IMR-90 (cell line): ENCODE measurements around the gene CRYZL1. TPM values are rescaled to one million over a fixed set of nuclear protein-coding genes. Genes with fewer than 3 reads are reported as not detected.

ENCODE experiments used
- ATAC-seq: fragments of 200-7000 bp; cut with Tn5 transposase; 2 replicates; pipeline ENCODE4 v1.9.1; 2020; ENCODE audit warnings: low read depth, mild to moderate bottlenecking, moderate library complexity
- BruUV-seq: library from RNA; stranded (reverse); fragments of 400-500 nt; replicated peaks from 2 replicates; lab custom pipeline; 2021; lab: Mats Ljungman, UMichigan
- CTCF ChIA-PET: fragments of 300-600 bp; formaldehyde crosslinking; extraction: SDS; loops from one replicate; lab custom pipeline; 2021; ENCODE audit warnings: antibody characterized with exemption; lab: Yijun Ruan, JAX
- POLR2A ChIA-PET: fragments of 300-600 bp; sonication (Branson Sonifier 250); formaldehyde crosslinking; loops from one replicate; lab custom pipeline; 2022; ENCODE audit warnings: antibody characterized with exemption; ENCODE audit not compliant: unreplicated experiment; lab: Charles Lee
- DNase-seq: peaks from one replicate; pipeline ENCODE4 v3.0.0; 2013
- H2AFZ ChIP-seq: replicated peaks from 2 replicates; pipeline ENCODE3; 2013; ENCODE audit warnings: low read length, mild to moderate bottlenecking; ENCODE audit not compliant: poor library complexity
- H2AK5ac ChIP-seq: 2 replicates; pipeline ENCODE4 v1.6.1; 2013; ENCODE audit warnings: low read depth, low read length, inconsistent platforms
- H2AK9ac ChIP-seq: replicated peaks from 2 replicates; pipeline ENCODE3; 2013; ENCODE audit warnings: mild to moderate bottlenecking, low read depth, low read length, moderate library complexity; ENCODE audit not compliant: poor library complexity
- H2BK120ac ChIP-seq: 2 replicates; pipeline ENCODE4 v1.6.1; 2013; ENCODE audit warnings: low read depth, low read length, inconsistent platforms
- H2BK15ac ChIP-seq: 3 replicates; pipeline ENCODE4 v1.6.1; 2013; ENCODE audit warnings: low read depth, low read length, inconsistent platforms
- H2BK20ac ChIP-seq: 2 replicates; pipeline ENCODE4 v1.6.1; 2013; ENCODE audit warnings: low read depth, mild to moderate bottlenecking, inconsistent platforms, low read length, moderate library complexity
- H2BK5ac ChIP-seq: 2 replicates; pipeline ENCODE4 v1.6.1; 2013; ENCODE audit warnings: mild to moderate bottlenecking, low read depth, low read length, inconsistent platforms; ENCODE audit not compliant: poor library complexity, severe bottlenecking
- H3K14ac ChIP-seq: replicated peaks from 2 replicates; pipeline ENCODE4 v1.6.1; 2013; ENCODE audit warnings: low read depth, low read length, inconsistent platforms
- H3K18ac ChIP-seq: 2 replicates; pipeline ENCODE4 v1.6.1; 2013; ENCODE audit warnings: low read depth, low read length, control low read depth
- H3K23ac ChIP-seq: 2 replicates; pipeline ENCODE4 v1.6.1; 2013; ENCODE audit warnings: low read depth, low read length, inconsistent platforms
- H3K27ac ChIP-seq: 2 replicates; pipeline ENCODE4 v1.5.1; 2013; ENCODE audit warnings: mild to moderate bottlenecking, control low read depth, low read length; ENCODE audit not compliant: insufficient read depth
- H3K27me3 ChIP-seq: 2 replicates; pipeline ENCODE4 v1.6.1; 2013; ENCODE audit warnings: low read length; ENCODE audit not compliant: control insufficient read depth, insufficient read depth
- H3K36me3 ChIP-seq: 2 replicates; pipeline ENCODE4 v1.6.1; 2013; ENCODE audit warnings: low read length, mixed read lengths; ENCODE audit not compliant: control insufficient read depth, insufficient read depth
- H3K4ac ChIP-seq: 2 replicates; pipeline ENCODE4 v1.6.1; 2013; ENCODE audit warnings: low read depth, low read length, inconsistent platforms
- H3K4me1 ChIP-seq: 2 replicates; pipeline ENCODE4 v1.6.1; 2013; ENCODE audit warnings: low read length, mixed read lengths; ENCODE audit not compliant: control insufficient read depth, insufficient read depth
- H3K4me2 ChIP-seq: 2 replicates; pipeline ENCODE4 v1.6.1; 2013; ENCODE audit warnings: low read depth, mild to moderate bottlenecking, control low read depth, low read length, moderate library complexity
- H3K4me3 ChIP-seq: 2 replicates; pipeline ENCODE4 v1.5.1; 2013; ENCODE audit warnings: low read depth, mild to moderate bottlenecking, control low read depth, low read length, moderate library complexity; ENCODE audit not compliant: insufficient read depth
- H3K56ac ChIP-seq: 2 replicates; pipeline ENCODE4 v1.6.1; 2013; ENCODE audit warnings: low read length, inconsistent platforms; ENCODE audit not compliant: insufficient read depth; ENCODE audit errors: extremely low read depth
- H3K79me1 ChIP-seq, 2 experiments: 2 replicates each; pipeline ENCODE4 v1.6.1; 2013; ENCODE audit warnings: low read length in 2 of 2, inconsistent platforms in 1 of 2, low read depth in 1 of 2
- H3K9ac ChIP-seq: 2 replicates; pipeline ENCODE4 v1.6.1; 2013; ENCODE audit warnings: low read depth, low read length, control low read depth
- H3K9me1 ChIP-seq: 2 replicates; pipeline ENCODE4 v1.6.1; 2013; ENCODE audit warnings: low read length, inconsistent platforms; ENCODE audit not compliant: insufficient read depth
- H3K9me3 ChIP-seq: 2 replicates; pipeline ENCODE4 v1.6.1; 2013; ENCODE audit warnings: low read length; ENCODE audit not compliant: control insufficient read depth, insufficient read depth
- H4K20me1 ChIP-seq: 2 replicates; pipeline ENCODE4 v1.6.1; 2013; ENCODE audit warnings: low read length, inconsistent platforms; ENCODE audit not compliant: insufficient read depth
- H4K5ac ChIP-seq: 2 replicates; pipeline ENCODE4 v1.6.1; 2013; ENCODE audit warnings: mild to moderate bottlenecking, low read depth, low read length, control low read depth
- H4K8ac ChIP-seq, 2 experiments: 2 replicates each; pipeline ENCODE4 v1.6.1; 2013; ENCODE audit warnings: low read depth in 2 of 2, low read length in 2 of 2, control low read depth in 1 of 2, inconsistent platforms in 1 of 2
- H4K91ac ChIP-seq: 2 replicates; pipeline ENCODE4 v1.6.1; 2013; ENCODE audit warnings: low read depth, low read length, inconsistent platforms; ENCODE audit not compliant: insufficient read depth
- CEBPB ChIP-seq: IDR thresholded peaks from 2 replicates; pipeline ENCODE4 v1.6.1; 2012; ENCODE audit warnings: low read depth, low read length, improper control_type of control experiment
- RCOR1 ChIP-seq: IDR thresholded peaks from 2 replicates; pipeline ENCODE4 v1.6.1; 2012; ENCODE audit warnings: mild to moderate bottlenecking, low read length, improper control_type of control experiment; ENCODE audit not compliant: insufficient replicate concordance
- WGBS, 2 experiments: methylation state at CpG; one replicate each; pipeline versions ENCODE4 v1.1.5 to v1.1.7; 2013; ENCODE audit warnings: missing lambda C conversion rate in 2 of 2; ENCODE audit not compliant: insufficient read length in 1 of 2; ENCODE audit errors: extremely low coverage in 2 of 2; 5-methylcytosine and 5-hydroxymethylcytosine counted together
- dilution Hi-C: fragments of 300-500 bp; cut with HindIII; formaldehyde crosslinking; loops from one replicate; pipeline ENCODE4 v1.14.3; 2018; ENCODE audit warnings: low sequenced_read_pairs; ENCODE audit not compliant: unreplicated experiment
- in situ Hi-C: fragments of 300-500 bp; cut with MboI; formaldehyde crosslinking; loops from 3 replicates; pipeline ENCODE4 v1.14.3; 2019; ENCODE audit warnings: low sequenced_read_pairs, inconsistent platforms, mixed read lengths
- intact Hi-C: fragments of 100-400 bp; cut with micrococcal nuclease; formaldehyde crosslinking; loops from 2 replicates; pipeline ENCODE4 v1.10.0; 2022
- polyA plus RNA-seq, 3 experiments: library from polyadenylated mRNA; depleted of rRNA; stranded (reverse); fragments of >200 nt; gene quantifications; 2 replicates each; pipeline ENCODE4 v1.2.3, GENCODE V29; 2012; ENCODE audit warnings: low replicate concordance in 1 of 3
- total RNA-seq: library from RNA; depleted of rRNA; stranded (reverse); fragments of >200 nt; gene quantifications from 2 replicates; pipeline ENCODE4 v1.2.3, GENCODE V29; 2012

The CRYZL1 gene
- total and polyA plus RNA-seq, 2 of the 4 experiments (the other 2 are of a cell fraction): 19.9 to 28.5 TPM

DNA sequence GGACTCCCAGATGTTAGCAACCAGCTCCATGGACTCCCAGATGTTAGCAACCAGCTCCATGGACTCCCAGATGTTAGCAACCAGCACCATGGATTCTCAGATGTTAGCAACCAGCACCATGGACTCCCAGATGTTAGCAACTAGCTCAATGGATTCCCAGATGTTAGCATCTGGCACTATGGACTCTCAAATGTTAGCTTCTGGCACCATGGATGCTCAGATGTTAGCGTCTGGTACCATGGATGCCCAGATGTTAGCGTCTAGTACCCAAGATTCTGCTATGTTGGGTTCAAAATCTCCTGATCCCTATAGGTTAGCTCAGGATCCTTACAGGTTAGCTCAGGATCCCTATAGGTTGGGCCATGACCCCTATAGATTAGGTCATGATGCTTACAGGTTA is 89.9 kb downstream of the CRYZL1 start:
- Histone ChIP-seq H3K56ac (no peak overlapping the region), H3K4me1 (no peaks in the 10 kb centered on the region), H3K4me3 (no peak overlapping the region), H3K18ac (no peak overlapping the region), H3K27ac (no peak overlapping the region), H4K8ac (no peak overlapping the region), H3K14ac (no peak overlapping the region), H2BK120ac (no peak overlapping the region), H3K23ac (no peak overlapping the region), H3K27me3 (no peaks in the 10 kb centered on the region), H2BK5ac (no peak overlapping the region), H3K9ac (no peak overlapping the region), H2AK5ac (no peak overlapping the region), H3K36me3 (peaks cover 64% of the 10 kb centered on the region), H3K79me1 (peaks cover 32 to 63% of the 10 kb centered on the region in 2 experiments), H2AK9ac (no peak overlapping the region), H4K5ac (no peak overlapping the region), H2BK20ac (no peak overlapping the region), H4K20me1 (peaks cover 85% of the 10 kb centered on the region), H3K9me1 (peaks cover 19% of the 10 kb centered on the region), H4K91ac (no peak overlapping the region), H2AFZ (no peak overlapping the region), H3K4ac (no peak overlapping the region), H3K9me3 (no peaks in the 10 kb centered on the region), H2BK15ac (no peak overlapping the region), H3K4me2 (no peak overlapping the region)
- in situ Hi-C loops (no loop called here), dilution Hi-C loops (no loop called here), intact Hi-C loops (no loop called here)
- ChIA-PET POLR2A (interaction anchor here (1.3 kb wide), 1 partner anchor 9 kb away, joined by 3 read pairs; the partner anchor contains the start of gene SON), CTCF (interaction anchor here (0.6 kb wide), 1 partner anchor 343 kb away, joined by 3 read pairs; no protein-coding TSS in a partner anchor)
- no peak for ATAC-seq
- no peak for TF ChIP-seq RCOR1
- TF ChIP-seq CEBPB: no peak
- BruUV-seq: no TSS peak
- WGBS, 2 experiments: 100% methylated on average over 2 of the region's 2 CpGs; no CpG with 5 or more reads in 1 of the 2 experiments
- DNase-seq: no peak
